BLaER1 treated with 17β-estradiol and CSF1 and Interleukin-3, amounts not matched to agents 10 nM and 100 nM (cell line): ENCODE results near the gene NONO.
"Not testable (repeated sequence)": the region's sequence is repeated elsewhere in the genome, so short reads cannot be mapped to it uniquely, and the experiment has no call there.

Experiments
- H3K27ac ChIP-seq, 11 experiments: shearing (Covaris generic); formaldehyde crosslinking; 2 replicates each; pipeline ENCODE4 v1.8.1; 2022
- H3K27me3 ChIP-seq, 11 experiments: shearing (Covaris generic); formaldehyde crosslinking; 2 replicates each; pipeline ENCODE4 v1.8.1; 2022
- H3K36me3 ChIP-seq, 11 experiments: shearing (Covaris generic); formaldehyde crosslinking; 2 replicates each; pipeline ENCODE4 v1.8.1; 2022
- H3K4me1 ChIP-seq, 10 experiments: shearing (Covaris generic); formaldehyde crosslinking; 2 replicates each; pipeline ENCODE4 v1.8.1; 2022
- H3K4me2 ChIP-seq, 11 experiments: shearing (Covaris generic); formaldehyde crosslinking; 2 replicates each; pipeline ENCODE4 v1.8.1; 2022
- H3K4me3 ChIP-seq, 10 experiments: shearing (Covaris generic); formaldehyde crosslinking; 2 replicates each; pipeline ENCODE4 v1.8.1; 2022
- H3K9ac ChIP-seq, 11 experiments: shearing (Covaris generic); formaldehyde crosslinking; 2 replicates each; pipeline ENCODE4 v1.8.1; 2022
- H3K9me3 ChIP-seq, 11 experiments: shearing (Covaris generic); formaldehyde crosslinking; replicated peaks in 1 of 11; 2 replicates each; pipeline ENCODE4 v1.8.1; 2022
- H4K20me1 ChIP-seq, 11 experiments: shearing (Covaris generic); formaldehyde crosslinking; 2 replicates each; pipeline ENCODE4 v1.8.1; 2022
- Cebpa-rat ChIP-seq, 11 experiments: shearing (Covaris generic); IDR thresholded peaks; 2 replicates each; pipeline ENCODE4 v1.8.1; 2022

Gene NONO

DNA sequence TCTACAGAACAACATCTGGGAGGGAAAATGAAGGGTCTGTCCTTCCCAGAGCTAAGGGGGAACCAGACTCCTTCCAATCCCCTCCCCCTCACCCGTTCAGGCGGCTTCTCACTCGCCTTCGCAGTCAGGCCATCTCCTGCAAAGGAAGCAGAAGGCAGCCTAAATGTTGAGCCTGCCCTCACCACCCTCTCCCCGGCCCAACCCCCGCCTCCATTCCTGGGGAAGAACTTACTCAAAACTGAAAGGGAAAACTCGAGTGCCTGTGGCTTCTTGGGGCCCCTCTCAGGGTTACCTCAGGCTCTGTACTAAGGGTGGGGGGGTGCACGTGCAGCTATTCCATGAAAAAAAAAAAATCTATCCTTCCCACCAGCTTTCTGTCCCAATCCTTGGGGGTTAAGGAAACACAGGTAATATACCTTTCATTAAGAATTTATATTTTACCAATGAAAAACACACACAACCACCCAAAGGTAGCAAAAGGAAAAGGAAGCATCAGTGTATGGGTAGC is 31.9 kb upstream of the NONO start:
- Histone ChIP-seq H3K9ac (peak overlapping the region in 6 of 11 experiments; percentile 5 to 87 (median 77); a peak in 7 of 22 replicates), H3K27me3 (peaks cover 40 to 88% (median 73%) of the 10 kb centered on the region in 11 experiments), H3K4me2 (peak overlapping the region; percentile 79 to 91 (median 85)), H3K36me3 (peaks cover 31 to 44% (median 40%) of the 10 kb centered on the region in 11 experiments; a peak in 21 of 22 replicates), H3K27ac (peak overlapping the region in 1 of 11 experiments; percentile 5; a peak in 1 of 22 replicates), H4K20me1 (peaks cover 0 to 34% (median 0%) of the 10 kb centered on the region in 11 experiments; a peak in 5 of 22 replicates), H3K4me3 (peak overlapping the region in 4 of 10 experiments; percentile 23 to 81 (median 73); a peak in 2 of 20 replicates), H3K4me1 (peaks cover 26 to 34% (median 29%) of the 10 kb centered on the region in 10 experiments), H3K9me3 (peaks cover 0 to 3% (median 0%) of the 10 kb centered on the region in 11 experiments; a peak in 1 of 22 replicates)
- no peak for TF ChIP-seq Cebpa-rat (IDR thresholded peaks at IDR 0.05)

DNA sequence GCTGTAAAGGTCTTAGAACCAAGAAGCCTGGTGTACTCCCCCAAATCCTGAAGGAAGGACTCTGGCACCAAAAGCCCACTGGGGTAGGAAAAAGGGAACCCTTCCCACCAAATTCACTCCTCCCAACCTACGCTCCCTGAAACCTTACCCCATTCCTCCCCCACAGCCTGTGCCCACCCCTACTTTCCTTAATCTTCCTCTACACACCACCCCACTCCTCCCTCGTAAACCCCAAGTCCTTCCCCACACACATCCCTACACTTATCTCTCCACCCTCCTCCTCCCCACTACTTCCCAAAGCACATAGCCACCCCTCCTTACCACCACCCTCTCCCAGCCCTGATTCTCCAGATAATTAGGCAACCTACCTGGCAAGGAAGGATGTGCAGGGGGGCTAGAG is 31.2 kb upstream of the NONO start:
- Histone ChIP-seq H3K4me2 (peak overlapping the region; percentile 79 to 91 (median 85)), H3K27me3 (peaks cover 33 to 87% (median 70%) of the 10 kb centered on the region in 11 experiments), H4K20me1 (peaks cover 0 to 33% (median 0%) of the 10 kb centered on the region in 11 experiments; a peak in 5 of 22 replicates), H3K9ac (peak overlapping the region; percentile 64 to 87 (median 83); a peak in 16 of 22 replicates), H3K9me3 (peaks cover 0 to 3% (median 0%) of the 10 kb centered on the region in 11 experiments; a peak in 1 of 22 replicates), H3K4me3 (peak overlapping the region; percentile 67 to 81 (median 72); a peak in 18 of 20 replicates), H3K36me3 (peaks cover 28 to 37% (median 33%) of the 10 kb centered on the region in 11 experiments; a peak in 21 of 22 replicates), H3K4me1 (peaks cover 26 to 34% (median 29%) of the 10 kb centered on the region in 10 experiments), H3K27ac (0 out of 22 replicates have a peak overlapping the region, but pooled peaks of 1 of the 11 experiments have one; percentile 5)
- no peak for TF ChIP-seq Cebpa-rat (IDR thresholded peaks at IDR 0.05)

DNA sequence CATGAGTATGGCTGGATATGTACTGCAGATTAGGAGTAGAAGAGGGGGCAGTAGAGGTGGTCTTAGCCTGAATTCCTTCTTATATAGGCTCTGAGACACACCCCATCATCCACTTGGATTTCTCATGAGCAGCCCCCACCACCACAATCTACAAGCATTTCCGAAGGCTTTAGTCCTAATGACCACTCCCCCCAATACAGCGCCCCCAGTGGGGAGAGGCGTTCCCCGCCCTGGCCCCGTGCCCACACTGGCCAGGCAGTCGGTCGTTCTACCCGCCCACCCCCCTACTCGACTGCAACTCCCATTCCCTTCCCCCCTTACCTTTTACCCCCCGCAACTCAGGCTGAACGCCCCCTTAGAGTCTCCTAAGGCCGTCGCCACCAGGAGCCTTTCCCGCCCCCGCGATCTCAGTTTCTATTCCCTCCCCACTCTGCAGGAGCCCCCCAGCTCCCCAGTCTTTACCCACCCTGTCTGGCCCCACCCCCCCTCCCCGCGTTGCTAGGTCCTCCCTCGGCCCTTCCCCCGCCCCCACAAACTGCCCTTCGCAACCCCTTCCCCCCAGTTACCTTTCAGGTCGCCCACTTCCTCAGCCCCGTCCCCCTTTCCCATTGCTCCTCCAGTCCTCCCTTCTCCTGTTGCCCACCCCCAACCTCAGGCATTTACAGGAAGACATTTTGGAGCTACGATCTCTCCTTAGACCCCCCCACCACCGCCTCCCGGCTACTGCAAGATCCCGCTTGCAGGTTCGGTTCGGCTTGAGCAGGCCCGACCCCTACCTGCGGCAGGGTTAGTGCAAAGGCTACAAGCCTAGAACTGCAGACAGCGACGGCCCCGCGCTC is 30.0 kb upstream of the NONO start:
- H3K4me2 ChIP-seq = peak overlapping the region; percentile 79 to 91 (median 85)
- peaks cover 26 to 34% (median 29%) of the 10 kb centered on the region in 10 experiments for H3K4me1 ChIP-seq
- no peak for TF ChIP-seq Cebpa-rat (IDR thresholded peaks at IDR 0.05)
- peak overlapping the region; percentile 80 to 87 (median 84) for H3K9ac ChIP-seq
- H3K9me3 ChIP-seq = peaks cover 0 to 3% (median 0%) of the 10 kb centered on the region in 11 experiments; a peak in 1 of 22 replicates
- H3K4me3 ChIP-seq = peak overlapping the region; percentile 67 to 81 (median 72)
- H4K20me1 ChIP-seq = peaks cover 0 to 21% (median 0%) of the 10 kb centered on the region in 11 experiments; a peak in 5 of 22 replicates
- H3K27me3 ChIP-seq = peaks cover 22 to 79% (median 57%) of the 10 kb centered on the region in 11 experiments
- peak overlapping the region; percentile 71 to 87 (median 81) for H3K27ac ChIP-seq
- H3K36me3 ChIP-seq = peaks cover 16 to 25% (median 21%) of the 10 kb centered on the region in 11 experiments; a peak in 21 of 22 replicates

DNA sequence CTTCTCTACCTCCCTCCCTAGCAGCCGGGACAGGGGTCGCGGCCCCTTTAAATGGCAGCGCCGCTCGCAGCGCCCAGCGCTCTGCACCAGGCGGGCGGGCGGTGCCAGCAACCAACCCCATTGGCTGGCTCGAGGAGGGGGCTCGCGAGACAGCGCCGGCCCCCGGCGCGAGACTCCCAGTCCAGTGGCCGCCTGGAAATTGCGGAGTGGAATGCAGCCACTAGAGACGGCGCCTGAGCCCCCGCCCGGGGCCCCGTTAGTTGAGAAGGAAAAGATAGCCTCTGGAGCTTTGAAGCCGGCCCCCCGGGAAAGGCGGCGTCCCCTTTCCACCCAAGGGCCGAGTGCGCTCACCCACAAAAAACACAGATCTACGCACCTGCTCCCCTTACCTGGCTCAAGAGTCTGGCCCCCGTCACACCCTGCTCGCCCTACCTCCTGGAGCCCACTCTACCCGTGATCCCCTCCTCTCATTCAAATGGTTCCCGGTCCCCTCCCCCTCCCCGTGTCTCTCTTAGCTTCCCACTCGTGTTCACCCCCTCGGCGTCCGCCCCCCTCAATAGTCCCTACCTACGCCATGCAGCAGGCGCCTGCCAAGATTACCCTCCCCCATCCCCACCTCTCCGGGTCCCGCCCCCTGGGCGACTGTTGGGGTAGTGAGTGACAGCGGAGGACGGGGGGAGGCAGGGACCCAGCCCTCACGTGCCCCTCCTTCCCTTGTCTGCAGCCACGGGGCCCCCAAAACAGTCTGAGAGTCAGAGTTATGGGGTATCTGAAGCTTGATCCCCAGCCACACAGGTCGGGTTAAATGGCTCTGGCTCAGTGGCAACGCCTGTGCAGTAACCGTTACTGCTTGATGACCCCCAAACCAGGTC is 29.1 kb upstream of the NONO start, which contains the start of gene ZMYM3:
TSS of gene ZMYM3 (minus strand) at position 49 of the 872 bp plus-strand sequence. CDS start 885 bp downstream, outside the sequence.
- peaks cover 13 to 71% (median 49%) of the 10 kb centered on the region in 11 experiments; a peak in 21 of 22 replicates for H3K27me3 ChIP-seq
- TF ChIP-seq Cebpa-rat (IDR thresholded peaks at IDR 0.05) = no peak
- peaks cover 8 to 16% (median 13%) of the 10 kb centered on the region in 11 experiments; a peak in 18 of 22 replicates for H3K36me3 ChIP-seq
- H3K27ac ChIP-seq = peak within 1 kb of the TSS; percentile 72 to 87 (median 81)
- H3K9me3 ChIP-seq = peaks cover 0 to 3% (median 0%) of the 10 kb centered on the region in 11 experiments; a peak in 1 of 22 replicates
- H3K9ac ChIP-seq = peak within 1 kb of the TSS; percentile 80 to 87 (median 84)
- H3K4me2 ChIP-seq = peak within 1 kb of the TSS; percentile 79 to 91 (median 86)
- peaks cover 26 to 34% (median 29%) of the 10 kb centered on the region in 10 experiments for H3K4me1 ChIP-seq
- H4K20me1 ChIP-seq = peaks cover 0 to 18% (median 0%) of the 10 kb centered on the region in 11 experiments; a peak in 3 of 22 replicates
- peak within 1 kb of the TSS; percentile 67 to 81 (median 72) for H3K4me3 ChIP-seq

DNA sequence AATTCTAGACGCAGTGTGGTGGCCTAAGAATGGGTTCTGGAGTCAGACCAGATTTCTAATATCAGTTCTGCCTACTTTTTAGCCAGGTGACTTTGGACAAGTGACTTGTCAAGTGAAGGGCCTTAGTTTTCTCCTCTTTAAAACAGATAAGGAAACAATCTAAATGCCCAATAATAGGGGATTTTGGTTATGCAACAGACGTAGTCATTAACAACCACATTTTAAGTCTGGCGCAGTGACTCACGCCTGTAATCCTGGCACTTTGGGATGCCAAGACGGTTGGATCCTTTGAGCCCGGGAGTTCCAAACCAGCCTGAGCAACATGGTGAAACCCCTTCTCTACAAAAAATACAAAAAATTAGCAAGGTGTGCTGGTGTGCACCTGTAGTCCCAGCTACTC is 27.4 kb upstream of the NONO start:
- peaks cover 0 to 3% (median 0%) of the 10 kb centered on the region in 11 experiments; a peak in 1 of 22 replicates for H3K9me3 ChIP-seq
- H3K27ac ChIP-seq = peak overlapping the region in 5 of 11 experiments; percentile 47 to 87 (median 81); a peak in 6 of 22 replicates
- peaks cover 0 to 8% (median 0%) of the 10 kb centered on the region in 11 experiments; a peak in 1 of 22 replicates for H4K20me1 ChIP-seq
- peak overlapping the region in 10 of 11 experiments; percentile 54 to 90 (median 82); a peak in 15 of 22 replicates for H3K4me2 ChIP-seq
- H3K4me3 ChIP-seq = no peak overlapping the region
- peaks cover 26 to 32% (median 29%) of the 10 kb centered on the region in 10 experiments for H3K4me1 ChIP-seq
- H3K9ac ChIP-seq = peak overlapping the region in 7 of 11 experiments; percentile 37 to 87 (median 83); a peak in 4 of 22 replicates
- no peaks in the 10 kb centered on the region for H3K36me3 ChIP-seq
- no peak for TF ChIP-seq Cebpa-rat (IDR thresholded peaks at IDR 0.05)
- H3K27me3 ChIP-seq = peaks cover 10 to 54% (median 35%) of the 10 kb centered on the region in 11 experiments; a peak in 21 of 22 replicates

DNA sequence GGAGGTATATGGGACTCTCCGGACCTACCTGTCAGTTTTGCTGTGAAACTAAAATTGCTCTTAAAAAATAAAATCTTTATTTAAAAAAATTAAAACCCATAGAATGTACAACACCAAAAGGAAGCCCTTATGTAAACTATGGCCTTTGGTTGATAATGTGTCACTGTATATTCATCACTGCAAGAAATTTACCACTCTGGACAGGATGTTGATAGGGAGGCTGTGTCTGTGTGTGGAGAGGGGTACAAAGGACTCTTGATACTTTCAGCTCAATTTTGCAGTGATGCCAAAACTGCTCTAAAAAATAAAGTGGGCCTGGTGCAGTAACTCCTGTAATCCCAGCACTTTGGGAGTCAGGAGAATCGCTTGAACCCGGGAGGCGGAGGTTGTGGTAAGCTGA is 26.6 kb upstream of the NONO start:
- no peak for TF ChIP-seq Cebpa-rat (IDR thresholded peaks at IDR 0.05)
- Histone ChIP-seq H3K4me1 (peaks cover 19 to 25% (median 22%) of the 10 kb centered on the region in 10 experiments), H4K20me1 (peaks cover 0 to 8% (median 0%) of the 10 kb centered on the region in 11 experiments; a peak in 1 of 22 replicates), H3K4me2 (no peak overlapping the region), H3K9ac (no peak overlapping the region), H3K9me3 (peaks cover 0 to 3% (median 0%) of the 10 kb centered on the region in 11 experiments; a peak in 1 of 22 replicates), H3K36me3 (no peaks in the 10 kb centered on the region), H3K27me3 (peaks cover 5 to 47% (median 27%) of the 10 kb centered on the region in 11 experiments; a peak in 20 of 22 replicates), H3K4me3 (no peak overlapping the region), H3K27ac (no peak overlapping the region)

DNA sequence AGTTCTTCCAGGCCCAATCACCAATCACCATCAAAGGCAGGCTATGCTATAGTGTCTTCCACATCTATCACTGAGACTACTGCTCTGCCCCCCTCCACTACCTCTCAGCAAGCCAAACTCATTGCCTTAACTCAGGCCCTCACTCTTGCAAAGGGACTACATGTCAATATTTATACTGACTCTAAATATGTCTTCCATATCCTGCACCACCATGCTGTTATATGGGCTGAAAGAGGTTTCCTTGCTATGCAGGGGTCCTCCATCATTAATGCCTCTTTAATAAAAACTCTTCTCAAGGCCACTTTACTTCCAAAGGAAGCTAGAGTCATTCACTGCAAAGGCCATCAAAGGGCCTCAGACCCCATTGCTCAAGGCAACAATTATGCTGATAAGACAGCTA is 14.8 kb upstream of the NONO start:
- not testable (repeated sequence) for H4K20me1 ChIP-seq, H3K4me3 ChIP-seq, H3K4me2 ChIP-seq, H3K36me3 ChIP-seq, H3K4me1 ChIP-seq, H3K27ac ChIP-seq, H3K9ac ChIP-seq
- peaks cover 0 to 44% (median 12%) of the 10 kb centered on the region in 11 experiments; a peak in 16 of 22 replicates for H3K27me3 ChIP-seq
- peaks cover 27 to 67% (median 35%) of the 10 kb centered on the region in 11 experiments for H3K9me3 ChIP-seq
